Duodenal mucosa (tissue), 2 donors: ENCODE measurements around the gene PLSCR5.

ENCODE experiments used
- H3K27ac ChIP-seq: one replicate; pipeline ENCODE4 v1.7.0; 2013; ENCODE audit warnings: low read depth, low read length
- H3K27me3 ChIP-seq, 2 donors: one replicate each; pipeline ENCODE4 v1.7.0; 2013; ENCODE audit warnings: low read length in 2 of 2, control low read depth in 1 of 2; ENCODE audit not compliant: insufficient read depth in 2 of 2, control insufficient read depth in 1 of 2
- H3K36me3 ChIP-seq, 2 donors: one replicate each; pipeline ENCODE4 v1.7.0; 2013; ENCODE audit warnings: low read length in 2 of 2, control low read depth in 1 of 2; ENCODE audit not compliant: insufficient read depth in 2 of 2, control insufficient read depth in 1 of 2
- H3K4me1 ChIP-seq, 2 donors: one replicate each; pipeline ENCODE4 v1.7.0; 2013; ENCODE audit warnings: low read length in 2 of 2, control low read depth in 1 of 2; ENCODE audit not compliant: insufficient read depth in 2 of 2, control insufficient read depth in 1 of 2
- H3K4me3 ChIP-seq, 2 donors: one replicate each; pipeline ENCODE4 v1.7.0; 2013; ENCODE audit warnings: low read length in 2 of 2, low read depth in 1 of 2
- H3K9ac ChIP-seq, 2 donors: one replicate each; pipeline ENCODE4 v1.7.0; 2013; ENCODE audit warnings: low read length in 2 of 2, low read depth in 1 of 2
- H3K9me3 ChIP-seq, 2 donors: one replicate each; pipeline ENCODE4 v1.7.0; 2013; ENCODE audit warnings: low read length in 2 of 2, control low read depth in 1 of 2; ENCODE audit not compliant: control insufficient read depth in 1 of 2

Gene PLSCR5

GRCh38 chr3:146561463-146561862, 43.7 kb downstream of the PLSCR5 start:
- H3K36me3 ChIP-seq = no peaks in the 10 kb centered on the region
- H3K9ac ChIP-seq = no peak overlapping the region
- H3K4me1 ChIP-seq = no peaks in the 10 kb centered on the region
- no peaks in the 10 kb centered on the region for H3K9me3 ChIP-seq
- H3K4me3 ChIP-seq = no peak overlapping the region
- H3K27ac ChIP-seq = no peak overlapping the region
- no peaks in the 10 kb centered on the region for H3K27me3 ChIP-seq

- Histone ChIP-seq H3K27ac (no peak overlapping the region), H3K36me3 (no peaks in the 10 kb centered on the region), H3K4me1 (no peaks in the 10 kb centered on the region), H3K27me3 (no peaks in the 10 kb centered on the region), H3K9me3 (no peaks in the 10 kb centered on the region), H3K9ac (no peak overlapping the region), H3K4me3 (no peak overlapping the region)
These were observed 44.5 kb downstream of the PLSCR5 start for GRCh38 chr3:146560678-146561077.

DNA sequence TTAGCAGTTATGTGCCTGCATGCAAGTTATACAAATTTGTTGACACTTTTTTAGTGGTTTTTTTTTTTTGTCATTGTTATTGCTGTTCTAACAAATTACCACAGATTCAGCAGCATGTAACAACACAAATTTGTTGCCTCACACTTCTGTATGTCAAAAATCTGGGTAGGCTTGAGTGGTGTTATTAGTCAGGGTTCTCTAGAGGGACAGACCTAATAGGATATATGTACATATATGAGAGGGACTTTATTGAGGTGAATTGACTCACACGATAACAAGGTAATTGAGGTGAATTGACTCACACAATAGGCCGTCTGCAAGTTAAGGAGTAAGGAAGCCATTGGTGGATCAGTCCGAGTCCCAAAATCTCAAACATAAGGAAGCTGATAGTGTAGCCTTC, 45.8 kb downstream of the PLSCR5 start:
- Histone ChIP-seq H3K9ac (no peak overlapping the region), H3K27ac (no peak overlapping the region), H3K4me1 (no peaks in the 10 kb centered on the region)

DNA sequence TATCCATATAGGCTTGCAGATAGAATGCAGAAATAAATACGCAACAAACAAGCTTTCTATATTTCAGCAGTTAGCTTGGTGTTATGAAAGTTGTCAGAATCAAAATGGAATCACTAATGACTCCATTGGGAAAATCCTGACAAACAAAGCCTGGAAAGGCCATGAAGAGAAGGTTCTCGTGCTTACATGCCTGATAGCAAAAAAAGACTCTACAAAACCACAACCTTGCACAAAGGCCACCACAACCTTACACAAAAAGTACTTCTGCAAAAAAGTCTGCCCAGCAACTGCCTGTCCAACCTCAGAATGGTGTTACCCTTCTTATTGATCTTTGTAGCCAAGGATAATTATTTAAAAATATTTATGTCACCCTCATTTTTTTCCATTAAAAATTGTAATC, 46.4 kb downstream of the PLSCR5 start:
- no peak overlapping the region for H3K9ac ChIP-seq
- H3K27ac ChIP-seq = no peak overlapping the region
- no peaks in the 10 kb centered on the region for H3K9me3 ChIP-seq
- H3K4me1 ChIP-seq = no peaks in the 10 kb centered on the region
- no peaks in the 10 kb centered on the region for H3K27me3 ChIP-seq
- H3K4me3 ChIP-seq = no peak overlapping the region
- H3K36me3 ChIP-seq = no peaks in the 10 kb centered on the region

More for the DNA sequence above, 45.8 kb downstream of the PLSCR5 start:
- Histone ChIP-seq H3K4me3 (no peak overlapping the region), H3K9me3 (no peaks in the 10 kb centered on the region), H3K36me3 (no peaks in the 10 kb centered on the region), H3K27me3 (no peaks in the 10 kb centered on the region)

DNA sequence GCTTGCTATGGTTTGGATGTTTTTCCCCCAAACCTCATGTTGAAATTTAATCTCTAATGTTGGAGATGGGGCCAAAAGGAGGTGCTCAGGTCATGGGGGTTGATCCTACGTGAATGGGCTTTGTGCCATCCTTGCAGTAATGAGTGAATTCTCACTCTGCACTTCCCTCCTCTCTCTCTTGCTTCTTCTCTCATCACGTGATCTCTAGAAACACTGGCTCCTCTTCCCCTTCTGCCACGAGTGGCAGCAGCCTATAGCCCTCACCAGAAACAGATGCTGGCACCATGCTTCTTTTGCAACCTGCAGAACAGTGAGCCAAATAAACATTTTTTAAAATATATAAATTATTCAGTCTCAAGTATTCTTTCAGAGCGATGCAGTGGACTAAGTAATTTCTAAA, 47.4 kb downstream of the PLSCR5 start:
- no peaks in the 10 kb centered on the region for H3K9me3 ChIP-seq
- H3K9ac ChIP-seq = no peak overlapping the region
- no peaks in the 10 kb centered on the region for H3K27me3 ChIP-seq
- no peaks in the 10 kb centered on the region for H3K36me3 ChIP-seq
- H3K4me1 ChIP-seq = no peaks in the 10 kb centered on the region
- no peak overlapping the region for H3K4me3 ChIP-seq
- no peak overlapping the region for H3K27ac ChIP-seq

- H3K36me3 ChIP-seq = no peaks in the 10 kb centered on the region
- H3K4me3 ChIP-seq = no peak overlapping the region
- H3K27me3 ChIP-seq = no peaks in the 10 kb centered on the region
- H3K9me3 ChIP-seq = no peaks in the 10 kb centered on the region
- no peak overlapping the region for H3K27ac ChIP-seq
- no peaks in the 10 kb centered on the region for H3K4me1 ChIP-seq
- no peak overlapping the region for H3K9ac ChIP-seq
These were observed 49.8 kb downstream of the PLSCR5 start for GRCh38 chr3:146555311-146555710.

DNA sequence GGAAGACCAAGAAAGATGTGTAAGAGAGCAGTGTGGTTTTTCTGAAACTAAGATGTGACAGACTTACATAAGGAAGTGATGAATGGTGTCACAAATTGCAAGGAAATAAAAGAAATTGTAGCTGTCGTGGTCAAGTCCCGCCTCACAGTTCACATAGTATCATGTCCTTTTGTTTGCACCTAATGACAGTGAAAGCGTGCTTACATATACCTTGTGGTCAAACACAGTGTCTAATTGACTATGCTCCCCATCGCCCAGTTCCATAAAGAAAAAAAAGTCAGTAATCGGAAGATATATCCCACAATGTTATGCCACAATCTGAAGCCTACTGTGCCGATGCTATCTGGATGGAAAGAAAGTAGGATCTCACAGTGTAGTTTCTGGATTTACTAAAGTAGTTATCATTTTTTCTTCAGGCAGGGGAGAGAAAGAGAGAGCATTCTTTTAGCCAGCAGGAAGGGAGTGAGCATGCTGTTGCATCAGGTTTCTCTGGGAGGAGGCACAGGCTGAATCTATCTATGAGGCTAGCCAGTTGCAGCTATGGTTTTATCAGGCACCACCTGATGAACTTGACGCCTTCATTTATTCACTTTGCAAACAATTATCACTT, 50.9 kb downstream of the PLSCR5 start:
- H3K4me3 ChIP-seq = no peak overlapping the region
- H3K9me3 ChIP-seq = no peaks in the 10 kb centered on the region
- H3K36me3 ChIP-seq = no peaks in the 10 kb centered on the region
- peaks cover 0 to 5% of the 10 kb centered on the region in 2 donors for H3K4me1 ChIP-seq
- no peaks in the 10 kb centered on the region for H3K27me3 ChIP-seq
- no peak overlapping the region for H3K9ac ChIP-seq
- H3K27ac ChIP-seq = no peak overlapping the region

GRCh38 chr3:146550743-146551510, 54.2 kb downstream of the PLSCR5 start:
- Histone ChIP-seq H3K9me3 (no peaks in the 10 kb centered on the region), H3K36me3 (no peaks in the 10 kb centered on the region), H3K4me1 (peaks cover 0 to 5% of the 10 kb centered on the region in 2 donors), H3K4me3 (no peak overlapping the region), H3K27ac (no peak overlapping the region), H3K9ac (no peak overlapping the region), H3K27me3 (no peaks in the 10 kb centered on the region)

DNA sequence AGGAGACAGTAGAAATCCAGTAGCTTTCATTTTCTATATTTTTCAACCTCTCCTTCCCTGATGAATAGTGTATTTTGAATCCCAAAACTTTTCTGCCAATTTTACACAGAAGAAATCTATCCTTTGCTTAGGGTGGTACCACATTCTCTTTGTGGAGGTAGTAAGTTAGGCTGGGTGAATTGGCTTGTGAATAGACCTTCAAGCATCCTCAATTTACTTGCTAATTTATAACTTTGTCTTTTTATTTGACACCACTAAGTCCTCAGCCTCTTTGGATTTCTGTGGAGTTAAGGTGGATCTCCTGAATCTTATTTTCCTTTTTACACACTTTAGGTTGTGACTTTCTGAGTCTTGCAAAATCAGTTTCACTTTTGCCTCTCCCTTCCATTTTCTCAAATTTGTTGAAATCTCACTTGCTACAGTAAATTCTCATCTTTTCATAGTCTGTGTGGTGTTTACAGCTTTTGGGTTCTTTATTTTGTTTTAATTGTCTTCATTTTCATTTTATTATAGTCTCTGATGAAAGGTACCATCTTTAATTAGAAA, 55.0 kb downstream of the PLSCR5 start:
- no peak overlapping the region for H3K9ac ChIP-seq

DNA sequence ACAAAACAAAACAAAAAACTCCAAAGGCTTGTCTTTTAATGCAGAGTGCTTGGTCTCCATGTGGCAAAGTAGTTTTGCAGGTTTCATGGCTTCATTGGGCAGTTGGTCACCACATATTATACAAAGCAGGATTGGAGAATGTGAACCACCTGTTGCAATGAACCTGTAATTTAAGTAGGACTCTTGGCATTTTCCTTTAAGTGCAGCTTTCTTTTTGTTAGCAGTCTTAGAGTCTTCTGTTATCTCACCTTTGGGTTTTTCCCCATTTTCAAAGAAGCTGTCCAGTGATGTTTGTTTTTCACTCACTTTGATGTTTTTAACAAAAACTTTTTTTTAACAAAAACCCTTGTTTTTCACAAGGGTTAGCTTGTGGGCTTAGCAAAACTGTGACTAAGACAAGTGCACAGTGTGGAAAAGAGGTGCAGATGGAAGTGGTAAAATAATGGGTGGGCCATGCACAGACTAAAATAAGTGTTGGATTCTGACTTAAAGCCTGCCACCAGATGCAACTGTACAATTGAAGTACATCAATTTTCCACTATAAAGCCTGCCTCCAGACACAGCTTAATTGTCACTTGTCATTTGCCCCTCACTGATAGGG, 57.8 kb downstream of the PLSCR5 start:
- Histone ChIP-seq H3K4me1 (peaks cover 2 to 6% of the 10 kb centered on the region in 2 donors), H3K4me3 (no peak overlapping the region), H3K27me3 (no peaks in the 10 kb centered on the region), H3K36me3 (no peaks in the 10 kb centered on the region), H3K9ac (no peak overlapping the region), H3K27ac (no peak overlapping the region), H3K9me3 (no peaks in the 10 kb centered on the region)

More for the DNA sequence above, 55.0 kb downstream of the PLSCR5 start:
- Histone ChIP-seq H3K4me1 (peaks cover 0 to 5% of the 10 kb centered on the region in 2 donors), H3K4me3 (no peak overlapping the region), H3K36me3 (no peaks in the 10 kb centered on the region), H3K27me3 (no peaks in the 10 kb centered on the region), H3K9me3 (no peaks in the 10 kb centered on the region), H3K27ac (no peak overlapping the region)
